CD4-positive, alpha-beta T cell treated with Interleukin-6 at 100 ng/mL for 8 hours (primary cell): ENCODE results near the gene EBF3.

Experiments used
- DNase-seq: peaks from one replicate; pipeline ENCODE4 v3.0.0-alpha.2; 2020; ENCODE audit warnings: mixed read lengths, low spot score

EBF3 gene

DNA sequence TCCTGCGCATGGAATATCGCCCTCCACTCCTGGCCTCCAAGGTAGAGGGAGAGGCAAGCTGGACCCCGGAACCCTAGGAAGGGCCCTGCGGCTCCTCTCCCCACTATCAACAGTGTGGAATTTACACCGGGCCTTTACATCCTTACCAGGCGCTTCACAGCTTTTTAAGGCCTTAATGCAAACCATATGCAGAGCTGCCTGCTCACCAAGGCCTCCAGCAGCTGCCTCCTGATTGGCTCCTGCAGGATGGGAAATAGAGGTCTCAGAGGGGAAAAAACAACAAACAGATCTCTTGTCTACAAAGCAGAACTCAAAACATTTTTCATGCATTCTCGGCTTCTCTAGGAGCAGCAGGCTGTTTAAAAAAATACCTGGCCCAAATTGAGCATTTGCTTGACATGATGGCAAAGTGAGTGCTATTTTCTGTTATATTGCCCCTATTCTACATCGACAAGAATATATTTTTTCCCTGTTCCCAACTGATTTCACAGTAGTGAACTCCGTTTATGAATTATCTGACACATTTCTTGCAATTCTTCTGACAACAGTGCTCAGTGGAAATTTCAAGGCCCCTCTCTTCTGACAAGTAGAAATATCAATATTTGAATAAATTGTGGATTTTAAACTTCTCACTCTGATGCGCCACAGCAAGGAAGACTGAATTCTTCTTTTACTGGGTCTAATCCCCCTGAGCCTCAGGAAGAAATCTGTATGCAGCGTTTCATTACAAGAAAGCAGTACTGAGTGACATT is 51.7 kb downstream of the EBF3 start:
- DNase-seq: no peak

DNA sequence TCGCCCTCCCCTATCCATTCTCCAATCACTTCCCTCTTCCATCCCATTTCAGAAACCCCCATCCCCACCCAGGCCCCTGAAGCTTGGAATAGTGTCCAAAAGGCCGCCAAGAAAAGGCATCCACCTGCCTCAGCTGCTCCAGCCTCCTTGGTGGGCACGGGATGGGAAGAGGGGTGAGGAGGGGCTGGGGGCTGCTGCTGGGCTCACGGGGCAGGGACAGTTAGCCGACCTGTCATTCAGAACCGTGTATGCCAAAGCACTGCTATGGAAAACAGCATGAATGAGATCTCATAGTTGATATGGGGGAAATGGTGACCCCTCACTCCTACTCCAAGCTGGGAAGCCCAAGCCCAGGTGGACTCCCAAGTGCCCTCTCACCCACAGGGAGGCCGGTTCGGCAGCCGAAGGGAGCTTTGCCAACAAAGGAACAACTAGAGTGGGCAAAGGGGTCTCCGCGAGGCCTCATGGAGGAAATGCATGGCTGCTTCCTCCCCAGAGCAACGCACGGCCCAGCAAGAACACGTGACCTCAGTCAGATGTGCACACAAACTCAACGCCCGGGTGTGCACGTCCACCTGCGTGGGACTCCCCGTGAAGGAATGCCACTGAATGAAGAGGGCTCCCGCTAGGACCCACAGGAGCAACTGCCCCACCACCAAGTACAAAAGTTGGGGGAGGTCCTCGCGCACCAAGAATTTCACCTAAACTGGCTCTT is 52.5 kb downstream of the EBF3 start:
- DNase-seq: no peak

DNA sequence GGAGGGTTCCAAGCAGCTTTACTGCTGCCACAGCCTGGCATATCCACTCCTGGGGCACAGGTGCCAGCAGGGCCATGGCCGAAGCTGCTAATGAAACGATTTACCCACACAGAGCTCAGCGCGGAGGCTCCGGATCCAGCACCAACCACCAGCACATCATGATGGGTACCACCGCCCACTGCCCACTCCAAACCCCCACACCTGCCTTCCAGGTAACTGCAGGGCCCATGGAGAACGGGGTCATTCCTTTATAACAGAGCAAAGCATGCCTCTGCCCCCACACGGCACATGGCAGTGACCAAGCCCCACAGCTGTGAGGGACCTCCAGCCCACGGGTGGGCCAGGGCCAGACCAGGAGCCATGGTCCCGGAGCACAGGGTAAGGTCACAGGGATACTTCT is 53.2 kb downstream of the EBF3 start:
- no peak for DNase-seq

DNA sequence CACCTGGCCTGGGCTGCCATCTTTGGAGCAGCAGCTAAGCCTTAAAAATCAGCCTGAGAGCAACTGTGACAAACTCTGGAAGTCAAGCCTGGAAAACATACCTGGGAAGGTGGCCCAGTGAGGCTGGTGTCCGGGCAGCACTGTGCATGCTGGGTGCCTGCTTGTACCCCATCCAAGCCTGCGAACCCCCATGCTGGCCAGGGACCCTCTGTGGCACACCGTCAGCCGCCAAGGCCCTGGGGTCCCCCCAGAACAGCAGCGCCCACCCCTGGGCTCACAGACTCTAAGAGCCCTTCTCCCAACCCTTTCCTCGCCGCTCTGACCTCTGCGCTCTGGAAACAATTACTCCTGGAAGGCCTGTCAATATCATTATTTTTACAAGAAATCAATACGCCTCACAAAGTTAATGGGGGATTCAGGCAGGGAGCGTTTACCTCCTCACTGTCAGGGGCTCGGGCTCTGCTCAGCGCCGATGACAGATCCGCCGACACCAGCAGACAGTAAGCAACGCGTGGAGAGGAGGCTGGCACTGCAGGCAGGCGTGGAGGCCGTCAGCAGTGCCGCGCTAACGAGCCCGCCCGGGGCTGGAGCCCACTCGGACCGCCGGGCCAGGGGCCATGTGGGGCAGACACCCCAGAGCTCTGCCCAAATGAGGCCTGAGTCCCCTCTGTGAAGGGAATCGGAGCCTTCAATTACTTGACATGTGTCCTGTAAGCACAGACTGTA is 54.4 kb downstream of the EBF3 start:
- DNase-seq: no peak

DNA sequence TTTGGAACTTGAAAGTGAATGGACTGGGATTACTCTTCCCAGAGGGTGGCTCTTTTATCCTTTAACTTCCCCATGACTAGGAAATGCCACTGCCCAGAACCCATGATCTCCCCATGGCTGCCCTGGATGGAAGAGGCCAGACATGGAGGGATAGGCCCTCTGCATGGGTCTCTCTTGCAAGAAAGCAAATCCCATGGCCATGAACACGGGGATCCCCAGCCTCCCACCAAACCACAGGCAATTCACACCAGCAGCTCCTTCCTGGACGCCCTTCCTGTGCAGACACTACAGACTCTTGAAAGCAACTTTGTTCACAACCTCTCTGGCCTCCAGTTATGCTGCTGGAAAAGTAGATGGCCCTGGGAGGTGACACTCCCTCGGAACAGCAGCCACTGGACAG is 55.0 kb downstream of the EBF3 start:
- DNase-seq: no peak

DNA sequence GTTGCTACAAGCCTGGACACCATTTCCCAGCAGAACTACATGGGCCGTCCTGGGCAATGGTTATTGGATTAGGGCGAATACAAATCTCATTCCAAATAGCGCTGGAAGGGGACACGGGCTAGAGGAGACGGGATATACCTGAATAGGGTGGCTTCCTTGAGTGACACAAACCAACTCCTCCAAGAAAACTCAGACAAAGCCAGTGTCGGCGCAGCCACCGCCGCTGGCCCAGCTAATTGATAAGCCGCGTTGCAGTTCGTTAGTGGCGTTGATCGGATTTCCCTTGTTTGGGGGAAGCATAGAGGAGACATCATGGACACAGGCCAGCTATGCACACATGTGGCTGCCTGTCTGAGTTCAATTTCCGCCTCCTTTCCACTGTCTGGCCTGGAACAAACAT is 55.7 kb downstream of the EBF3 start:
- DNase-seq: no peak

DNA sequence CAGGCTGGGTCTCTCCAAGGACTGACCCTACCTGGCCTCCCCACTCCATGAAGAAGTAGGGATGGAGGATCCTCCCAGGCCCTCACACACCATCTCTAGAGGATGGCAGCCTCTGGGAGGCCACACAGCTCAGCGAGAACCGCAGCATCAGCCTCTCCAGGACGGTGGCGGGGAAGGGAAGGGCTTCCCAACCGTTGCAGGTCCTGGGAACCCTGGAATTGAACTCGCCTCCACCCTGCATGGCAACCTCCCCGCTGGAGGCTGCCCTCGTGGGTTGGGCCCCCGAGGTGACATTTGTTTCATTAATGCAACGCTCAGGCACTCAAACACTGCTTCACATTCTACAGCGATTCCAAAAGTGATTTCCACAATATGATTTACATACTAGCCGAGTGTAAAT is 58.5 kb downstream of the EBF3 start:
- DNase-seq: no peak

DNA sequence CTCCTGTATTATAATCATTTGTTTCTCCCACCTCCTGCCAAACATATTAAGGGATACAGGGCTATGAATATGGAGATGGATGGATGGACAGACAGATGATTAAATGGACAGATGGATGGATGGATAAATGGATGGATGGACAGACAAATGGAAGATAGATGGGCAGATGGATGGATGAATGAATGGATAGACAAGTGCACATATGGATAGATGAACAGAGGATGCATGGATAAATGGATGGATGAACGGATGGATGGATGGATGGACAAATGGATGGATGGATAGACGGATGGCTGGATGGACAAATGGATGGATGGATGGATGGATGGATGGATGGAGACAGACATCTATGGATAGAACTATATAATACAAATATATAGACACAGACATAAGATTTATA is 59.8 kb downstream of the EBF3 start:
- DNase-seq: no peak

DNA sequence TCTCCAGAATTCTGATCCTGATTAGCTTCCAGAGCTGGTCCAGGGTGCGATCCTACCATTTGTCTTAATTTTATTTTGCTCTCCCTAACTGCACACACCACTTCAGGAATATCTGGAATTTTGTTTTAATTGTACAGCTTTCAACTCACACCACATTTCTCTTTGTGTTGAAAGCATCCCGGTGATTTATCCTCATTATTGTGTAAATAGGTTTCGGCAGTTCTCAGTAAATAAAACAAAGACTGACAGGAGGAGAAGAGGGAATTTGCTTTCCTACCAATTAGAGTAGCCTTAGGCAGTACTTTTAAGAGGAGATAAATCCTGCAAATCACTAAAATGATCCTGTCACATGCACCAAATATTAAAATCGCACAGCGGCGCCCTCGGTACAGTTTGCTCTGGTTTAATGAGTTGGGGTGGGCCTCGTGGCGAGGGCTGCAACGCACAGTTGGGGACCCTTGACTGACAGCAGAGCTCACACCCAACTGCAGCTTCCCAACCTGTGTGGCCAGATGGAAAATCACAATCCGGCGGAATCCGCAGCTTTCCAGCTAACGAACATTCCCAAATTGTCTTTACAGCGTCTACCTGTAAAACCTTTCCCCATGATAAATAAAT is 62.6 kb downstream of the EBF3 start:
- DNase-seq: no peak

DNA sequence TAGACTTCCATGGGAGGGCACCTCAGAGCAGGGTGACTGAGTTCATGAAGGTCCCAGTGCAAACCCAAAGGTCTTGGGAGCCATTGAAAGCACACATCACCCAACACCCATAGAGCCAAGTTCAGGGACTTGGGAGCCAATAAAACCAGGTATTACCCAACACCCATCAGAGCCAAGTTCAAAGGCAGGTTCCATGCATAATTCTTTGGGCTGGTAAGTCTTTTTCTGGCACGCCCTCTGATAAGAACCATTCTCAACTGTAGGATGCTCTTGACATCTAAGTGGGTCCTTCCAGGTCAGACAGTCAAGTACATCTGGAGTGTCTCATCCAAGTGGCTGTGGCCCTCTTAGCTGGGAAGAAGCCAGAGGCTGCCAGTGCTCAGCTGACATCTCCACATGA is 63.2 kb downstream of the EBF3 start:
- DNase-seq: no peak

DNA sequence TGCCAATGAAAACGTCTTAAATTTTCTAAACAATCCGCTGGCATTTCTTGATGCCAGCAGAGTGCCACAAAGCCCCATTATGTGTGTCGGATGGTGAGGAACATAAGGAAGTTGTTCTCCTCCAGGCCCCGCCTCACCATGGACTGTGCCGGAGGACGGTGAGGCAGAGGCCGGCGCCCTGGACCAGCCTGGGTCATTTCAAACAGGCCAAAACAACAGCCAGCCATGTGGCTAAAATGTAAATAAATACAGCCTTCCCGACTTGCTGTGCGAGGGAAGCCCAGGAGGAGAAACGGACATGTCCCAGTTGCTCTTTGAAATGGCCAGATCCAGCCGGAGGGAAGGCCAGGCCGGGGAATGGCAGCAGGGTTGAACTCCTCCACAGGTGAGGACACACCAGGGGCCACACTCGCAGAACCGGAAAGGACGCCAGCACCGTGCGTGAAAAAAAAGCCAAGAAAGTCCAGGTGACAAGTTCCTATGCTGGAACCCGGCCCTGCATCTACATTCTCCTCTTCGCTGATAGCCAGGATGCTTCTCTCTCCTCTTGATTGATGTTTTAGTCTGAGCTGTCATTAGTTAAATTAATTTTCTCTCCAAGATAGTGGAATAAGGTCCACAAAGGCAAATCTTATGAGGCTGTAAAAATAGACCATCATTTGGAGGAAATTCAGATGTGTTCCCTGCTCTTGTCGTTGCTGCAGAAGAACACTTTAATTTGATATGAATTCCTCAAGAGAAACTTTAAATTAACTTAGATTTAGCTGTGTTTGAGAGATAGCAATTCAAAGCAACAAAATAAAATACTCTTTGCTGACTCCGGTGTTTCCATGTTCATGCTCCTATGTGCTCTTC is 64.6 kb downstream of the EBF3 start:
- no peak for DNase-seq

DNA sequence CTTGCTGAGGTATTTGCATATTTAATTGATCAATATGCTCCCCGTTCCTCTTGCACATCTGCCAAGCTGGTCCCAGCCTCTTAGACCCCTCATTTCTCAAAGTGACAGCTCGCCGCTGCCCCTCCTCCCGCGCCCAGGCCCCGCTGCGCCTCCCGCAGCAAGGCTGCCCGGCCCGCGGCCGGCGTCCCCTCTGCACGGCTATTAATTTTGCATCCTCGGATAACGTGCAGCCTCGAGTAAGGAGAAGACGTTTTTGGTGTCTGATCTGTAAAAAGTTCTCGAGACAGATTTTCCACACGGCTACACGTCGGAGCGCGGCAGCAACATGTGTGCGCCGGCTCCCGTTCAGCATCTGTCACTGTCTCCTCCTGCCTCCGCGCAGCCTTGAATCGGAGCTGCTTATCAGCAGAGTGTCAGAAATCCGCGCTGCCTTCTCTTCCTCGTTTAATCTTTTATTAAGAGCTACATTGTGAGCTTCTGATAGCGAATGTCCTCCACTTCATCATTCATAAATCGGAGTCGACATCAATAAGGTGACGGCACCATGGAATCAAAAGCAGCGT is 65.3 kb downstream of the EBF3 start:
- no peak for DNase-seq

DNA sequence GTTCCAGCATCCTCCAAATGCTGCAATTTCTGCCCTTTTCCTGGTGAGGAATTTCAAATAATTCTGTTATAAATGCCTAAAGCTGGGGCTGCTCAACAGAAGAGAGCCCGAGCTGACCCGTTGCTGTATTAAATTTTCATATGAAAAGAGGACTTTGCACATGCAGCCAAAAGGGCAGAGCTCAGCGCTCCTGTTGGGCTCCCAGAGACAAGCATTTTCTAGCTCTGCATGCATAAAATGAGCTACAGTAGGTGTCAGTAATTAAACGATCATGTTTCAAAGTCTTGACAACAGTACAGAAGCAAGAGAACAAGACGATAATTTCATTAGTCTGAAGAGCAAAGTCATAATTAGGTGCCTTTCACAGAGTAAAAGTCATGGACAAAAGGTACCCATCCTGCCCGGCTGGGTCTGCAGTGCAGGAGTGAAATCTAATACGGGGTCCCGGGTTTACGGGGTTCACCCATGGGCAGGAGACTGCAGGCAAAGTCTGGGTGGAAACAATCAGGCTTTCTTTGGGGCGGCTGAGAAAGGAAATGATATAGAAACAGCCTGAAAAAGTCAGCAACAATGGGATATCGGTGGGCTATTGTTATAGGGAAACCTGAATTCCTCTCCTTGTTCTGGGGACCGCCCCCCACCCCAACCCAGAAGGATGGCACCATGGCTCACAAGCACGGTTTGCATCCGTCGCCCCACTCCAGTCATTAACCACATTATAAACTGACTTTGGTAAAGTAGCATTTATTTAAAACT is 66.0 kb downstream of the EBF3 start:
- DNase-seq: no peak

DNA sequence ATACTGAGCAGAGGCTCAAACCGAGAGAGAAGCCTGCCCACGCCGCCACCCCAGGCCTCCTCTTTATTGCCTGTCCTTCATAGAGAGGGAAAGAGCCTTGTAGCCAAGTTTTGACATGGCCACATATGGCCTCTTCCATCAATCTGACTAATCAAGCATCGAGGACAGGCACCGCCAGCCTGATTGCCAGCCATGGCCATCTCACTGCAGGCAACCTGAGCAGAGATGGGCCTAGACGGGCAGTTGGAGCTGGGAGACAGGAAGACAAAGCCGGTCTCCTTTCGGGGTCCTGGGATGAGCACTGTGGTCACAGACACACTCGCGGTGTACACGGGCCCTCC is 67.2 kb downstream of the EBF3 start:
- no peak for DNase-seq

DNA sequence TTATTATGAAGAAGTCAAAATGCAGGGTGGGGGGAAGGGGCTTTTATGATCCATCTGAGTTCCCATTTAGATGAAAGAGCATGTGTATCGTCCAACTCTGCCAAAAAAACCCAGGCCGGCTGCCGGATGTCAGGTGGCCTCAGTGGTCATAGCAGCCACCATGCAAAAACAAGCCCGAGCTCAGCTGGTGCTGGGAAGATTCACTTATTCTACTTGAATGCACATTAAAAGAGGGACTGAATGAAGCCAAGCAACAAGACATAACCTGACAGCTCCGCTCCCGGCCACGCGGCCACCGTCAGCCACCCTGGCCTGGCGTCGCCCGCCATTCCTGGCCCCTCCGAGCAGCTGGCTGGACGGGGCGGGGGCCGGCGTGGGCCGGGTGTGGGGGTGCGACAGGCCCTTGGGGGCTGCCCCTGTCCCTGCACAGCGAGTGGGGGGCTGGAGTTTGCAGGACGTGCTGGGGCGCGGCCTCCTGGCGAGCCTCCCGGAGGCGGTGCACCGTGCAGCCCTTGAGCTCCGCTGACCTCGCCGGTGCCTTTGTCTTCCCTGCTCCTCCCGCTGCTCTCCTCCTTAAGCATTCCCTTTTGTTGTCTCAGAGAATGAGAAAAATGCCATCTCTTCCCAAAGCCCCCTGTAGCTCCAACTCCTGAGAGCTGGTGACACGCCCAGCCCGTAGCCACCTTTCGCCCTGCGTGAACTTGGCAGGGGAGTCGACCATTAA is 67.8 kb downstream of the EBF3 start:
- DNase-seq: no peak

DNA sequence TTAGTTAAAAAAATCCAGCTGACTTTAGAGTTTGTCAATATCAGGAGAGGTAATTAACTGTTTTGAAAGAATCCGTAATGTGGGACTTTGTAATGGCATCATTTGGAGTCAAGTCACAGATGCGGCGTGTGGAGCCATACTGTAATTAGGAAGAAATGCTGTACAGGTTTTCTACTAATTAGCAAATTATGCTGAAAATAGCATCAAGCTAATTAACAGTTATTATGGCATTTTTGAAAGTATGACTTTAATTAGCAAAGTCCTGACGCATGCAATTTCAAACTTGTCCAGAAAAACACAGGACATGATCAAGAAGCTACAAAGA is 68.3 kb downstream of the EBF3 start:
- DNase-seq: no peak

DNA sequence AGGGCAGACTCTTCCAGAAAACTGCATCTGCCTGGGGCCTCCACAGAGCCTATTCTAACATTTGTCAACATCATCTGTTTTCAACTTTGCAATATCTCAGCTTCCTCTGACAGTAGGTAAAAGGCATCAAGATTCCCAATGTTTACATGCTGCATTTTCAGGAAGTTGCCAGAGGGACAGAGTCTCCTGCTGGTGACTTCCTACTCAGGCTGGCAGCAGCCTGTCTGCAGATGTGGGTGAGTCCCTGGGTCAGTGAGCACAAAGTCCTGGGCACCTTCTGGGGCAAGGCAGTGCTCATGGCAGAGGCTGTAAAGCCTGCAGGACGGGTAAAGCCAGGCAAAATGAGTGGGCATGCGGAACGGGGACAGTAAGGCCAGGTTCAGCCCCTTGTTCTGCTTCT is 69.4 kb downstream of the EBF3 start:
- DNase-seq: no peak

DNA sequence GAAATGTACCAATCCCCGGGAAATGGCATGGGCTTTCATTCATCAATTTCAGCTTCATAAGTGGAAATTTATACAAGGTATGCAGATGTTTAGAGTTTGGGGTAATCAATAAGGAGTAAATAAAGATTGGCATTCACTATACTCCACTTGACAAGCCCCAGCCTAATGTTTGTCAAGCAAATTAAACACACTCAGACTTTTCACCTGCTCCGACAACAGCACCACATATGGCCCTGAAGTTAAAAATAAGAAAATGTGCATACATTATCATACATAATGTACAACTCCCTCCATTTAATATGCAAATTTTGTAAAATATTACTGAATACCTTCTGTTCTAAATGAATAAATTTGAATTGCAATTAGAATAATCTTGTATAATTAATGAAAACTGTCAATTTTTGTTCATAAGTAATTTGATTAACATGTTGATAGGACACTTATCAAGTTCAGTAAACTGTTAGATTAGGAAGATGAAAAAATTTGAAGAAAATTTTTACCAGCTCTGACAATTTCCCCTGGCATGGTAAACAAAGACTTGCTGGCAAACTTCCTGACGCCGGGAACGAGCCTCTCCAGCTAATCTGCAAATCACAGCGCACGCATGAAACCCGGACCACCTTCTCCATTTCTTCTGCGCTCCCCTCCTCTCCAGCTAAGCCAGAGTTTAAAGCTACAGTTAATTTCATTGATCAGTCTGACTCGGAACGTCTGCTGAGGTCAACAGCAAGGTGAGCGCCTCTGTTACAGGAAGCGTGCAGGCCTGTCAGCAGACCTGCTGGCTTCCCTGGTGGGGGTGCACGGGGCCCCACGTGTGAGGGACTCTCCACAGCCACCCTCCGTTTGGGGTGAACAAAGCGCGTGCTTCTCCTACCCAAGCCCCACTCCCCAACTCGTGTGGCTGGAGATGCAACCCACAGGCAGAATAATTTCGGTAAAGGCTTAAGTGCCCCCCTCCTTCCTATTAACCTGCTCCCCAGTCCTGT is 70.7 kb downstream of the EBF3 start:
- no peak for DNase-seq

DNA sequence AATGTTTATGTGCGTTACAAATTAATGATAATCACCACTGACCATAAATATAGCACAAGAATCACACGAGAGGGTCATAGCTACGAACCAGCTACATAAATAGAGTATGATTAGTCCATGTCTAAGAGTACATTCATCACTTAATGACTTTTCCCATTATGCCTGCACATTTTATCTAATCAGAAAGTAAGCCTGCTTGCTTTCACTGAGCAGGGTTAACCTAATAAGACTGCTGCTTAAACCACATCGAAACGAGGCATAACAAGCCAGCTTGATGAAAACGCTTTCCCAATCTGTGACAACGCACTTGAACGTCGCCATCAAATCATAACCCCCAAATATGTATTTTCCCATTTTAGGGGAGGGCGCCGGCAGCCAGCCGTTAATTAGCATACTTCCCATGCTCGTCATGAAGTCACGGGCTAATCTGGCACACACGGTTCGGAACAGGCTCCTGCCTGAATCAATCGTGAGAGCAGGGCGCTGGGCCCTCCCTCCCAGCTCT is 71.5 kb downstream of the EBF3 start:
- no peak for DNase-seq
